ENCODE results near the gene TFRC.
"Not testable (repeated sequence)": the region's sequence is repeated elsewhere in the genome, so short reads cannot be mapped to it uniquely, and the experiment has no call there.

TFRC gene

GRCh38 chr3:196002721-196003120, 79.2 kb downstream of the TFRC start:
- not testable (repeated sequence) for DNase-seq

DNA sequence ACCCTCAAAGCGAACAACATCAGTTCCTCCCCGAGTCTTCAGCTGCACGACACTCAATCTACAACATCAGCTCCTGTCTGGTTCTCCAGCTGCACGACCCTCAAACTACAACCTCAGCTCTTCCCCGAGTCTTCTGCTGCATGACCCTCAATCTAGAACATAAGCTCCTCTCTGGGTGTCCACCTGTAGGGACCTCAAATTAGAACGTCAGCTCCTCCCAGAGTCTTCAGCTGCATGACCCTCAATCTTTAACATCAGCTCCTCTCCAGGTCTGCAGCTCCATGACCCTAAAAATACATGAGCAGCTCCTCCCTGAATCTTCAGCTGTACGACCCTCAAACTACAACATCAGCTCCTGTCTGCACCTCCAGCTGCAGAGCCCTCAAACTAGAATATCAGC, 80.7 kb downstream of the TFRC start:
- DNase-seq, result not testable (repeated sequence)

DNA sequence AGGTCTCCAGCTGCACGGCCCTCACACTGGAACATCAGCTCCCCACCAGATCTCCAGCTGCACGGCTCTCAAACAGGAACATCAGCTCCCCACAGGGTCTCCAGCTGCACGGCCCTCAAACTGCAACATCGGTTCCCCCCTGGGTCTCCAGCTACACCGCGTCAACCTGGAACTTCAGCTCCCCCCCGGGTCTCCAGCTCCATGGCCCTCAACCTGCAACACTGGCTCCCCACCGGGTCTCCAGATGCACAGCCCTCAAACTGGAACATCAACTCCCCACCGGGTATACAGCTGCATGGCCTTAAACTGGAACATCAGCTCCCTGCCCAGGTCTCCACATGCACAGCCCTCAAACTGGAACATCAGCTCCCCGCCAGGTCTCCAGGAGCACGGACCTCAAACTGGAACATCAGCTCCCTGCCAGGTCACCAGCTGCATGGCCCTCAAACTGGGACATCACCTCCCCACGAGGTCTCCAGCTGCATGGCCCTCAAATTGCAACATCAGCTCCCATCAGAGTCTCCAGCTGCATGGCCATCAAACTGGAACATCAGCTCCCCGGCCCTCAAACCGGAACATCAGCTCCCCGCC, 81.4 kb downstream of the TFRC start:
- not testable (repeated sequence) for DNase-seq

- DNase-seq, result no peak
Measured at GRCh38 chr3:195999896-196000295, 82.0 kb downstream of the TFRC start.

Data from NCI-H2029 (cell line).